HepG2 (cell line): Measurements from ENCODE around the gene ELSPBP1. TPM values are rescaled to one million over a fixed set of nuclear protein-coding genes. Genes with fewer than 3 reads are reported as not detected.
"Not testable (repeated sequence)": the region's sequence is repeated elsewhere in the genome, so short reads cannot be mapped to it uniquely, and the experiment has no call there.

Experiments
- ATAC-seq: fragments of 200-7000 bp; cut with Tn5 transposase; 3 replicates; pipeline ENCODE4 v1.9.1; 2020; ENCODE audit warnings: mild to moderate bottlenecking, moderate library complexity
- BruUV-seq: library from RNA; stranded (reverse); fragments of 400-500 nt; replicated peaks from 2 replicates; lab custom pipeline; 2021; lab: Mats Ljungman, UMichigan
- CTCF ChIA-PET: fragments of 300-600 bp; formaldehyde crosslinking; extraction: SDS; loops from one replicate; lab custom pipeline; 2021; ENCODE audit warnings: low total read pairs, inconsistent platforms, low intra/inter-chr PET ratio; lab: Yijun Ruan, JAX
- POLR2A ChIA-PET: fragments of 350-600 bp; sonication (Branson Sonifier 250); formaldehyde crosslinking; loops from one replicate; lab custom pipeline; 2020; ENCODE audit warnings: antibody characterized with exemption, inconsistent platforms; lab: Yijun Ruan, JAX
- DNase-seq: peaks from one replicate; pipeline ENCODE4 v3.0.0-alpha.2; 2015; ENCODE audit warnings: low spot score
- FAIRE-seq: peaks from 3 replicates; lab custom pipeline; 2011; peaks lifted over from hg19 to GRCh38; lab: Jason Lieb, UNC
- H2AFZ ChIP-seq: one replicate; pipeline ENCODE4 v1.6.1; 2011; ENCODE audit warnings: low read length, inconsistent platforms
- H3K27ac ChIP-seq: fragments of 300-600 bp; 3 replicates; pipeline ENCODE4 v1.8.0; 2011; ENCODE audit warnings: mixed run types, mild to moderate bottlenecking, mixed read lengths, low read length, inconsistent platforms; ENCODE audit not compliant: insufficient read depth; ENCODE audit errors: extremely low read length
- H3K27me3 ChIP-seq, 2 experiments: fragments of 200-600 bp in 1 of 2; 2 replicates in 1 of 2; 3 replicates in 1 of 2; pipeline versions ENCODE4 v1.6.0 to v1.8.0; 2011; ENCODE audit warnings: low read length in 2 of 2, mild to moderate bottlenecking in 2 of 2, moderate library complexity in 2 of 2, inconsistent platforms in 1 of 2; ENCODE audit not compliant: insufficient read depth in 2 of 2, control insufficient read depth in 1 of 2
- H3K36me3 ChIP-seq, 2 experiments: fragments of 200-600 bp in 1 of 2; replicated peaks in 1 of 2; 2 replicates in 1 of 2; 3 replicates in 1 of 2; pipeline versions ENCODE4 v1.5.1 to v1.8.0; 2011; ENCODE audit warnings: low read length in 2 of 2, inconsistent platforms in 1 of 2; ENCODE audit not compliant: insufficient read depth in 2 of 2, control insufficient read depth in 1 of 2
- H3K4me1 ChIP-seq: 2 replicates; pipeline ENCODE4 v1.5.1; 2012; ENCODE audit warnings: low read length, inconsistent platforms; ENCODE audit not compliant: insufficient read depth
- H3K4me2 ChIP-seq: 2 replicates; pipeline ENCODE4 v1.6.0; 2011; ENCODE audit warnings: low read depth, low read length, inconsistent platforms
- H3K4me3 ChIP-seq, 3 experiments: fragments of 200-600 bp in 1 of 3; sonication (generic), shearing (Covaris generic) in 1 of 3; replicated peaks in 1 of 3; 2 replicates each; pipeline ENCODE4 v1.5.1; 2011 to 2016; ENCODE audit warnings: low read length in 3 of 3, inconsistent platforms in 2 of 3, low read depth in 2 of 3, mild to moderate bottlenecking in 2 of 3, control low read depth in 1 of 3, mixed read lengths in 1 of 3; ENCODE audit not compliant: insufficient read depth in 1 of 3
- H3K79me2 ChIP-seq: one replicate; pipeline ENCODE4 v1.6.1; 2011; ENCODE audit warnings: low read length, inconsistent platforms; ENCODE audit not compliant: insufficient read depth
- H3K9ac ChIP-seq: 2 replicates; pipeline ENCODE4 v1.6.0; 2011; ENCODE audit warnings: mild to moderate bottlenecking, low read depth, low read length, inconsistent platforms; ENCODE audit not compliant: insufficient read depth
- H3K9me3 ChIP-seq: 2 replicates; pipeline ENCODE4 v1.5.1; 2012; ENCODE audit warnings: mild to moderate bottlenecking, low read length
- H4K20me1 ChIP-seq: 2 replicates; pipeline ENCODE4 v1.6.0; 2011; ENCODE audit warnings: inconsistent platforms, mild to moderate bottlenecking, low read length, moderate library complexity; ENCODE audit not compliant: insufficient read depth
- WGBS: methylation state at CpG from one replicate; pipeline ENCODE4 v1.1.6; 2017; ENCODE audit warnings: low lambda C conversion rate; 5-methylcytosine and 5-hydroxymethylcytosine counted together
- in situ Hi-C: cut with HindIII; loops from 2 replicates; pipeline ENCODE4 v1.10.0; 2017; ENCODE audit warnings: low pct_unique_long_range_greater_than_20kb; ENCODE audit not compliant: extremely low pct_ligation_motif_present
- intact Hi-C: fragments of 100-400 bp; cut with micrococcal nuclease; formaldehyde crosslinking; loops from one replicate; pipeline ENCODE4 v1.10.0; 2022; ENCODE audit not compliant: unreplicated experiment
- polyA plus RNA-seq, 8 experiments: library from polyadenylated mRNA; depleted of rRNA in 3 of 8; stranded (reverse) in 7 of 8; unstranded in 1 of 8; fragments of >200 nt; fragmentation: Illumina TruSeq in 4 of 8; extraction: Trizol in 4 of 8; gene quantifications; 2 replicates each; pipeline versions ENCODE4 v1.2.1 to v1.2.3, GENCODE V29; 2011 to 2016; ENCODE audit warnings: low read depth in 4 of 8, missing spikeins in 1 of 8, mixed read lengths in 1 of 8; ENCODE audit not compliant: insufficient read depth in 1 of 8
- total RNA-seq, 5 experiments: library from RNA; depleted of rRNA; stranded (reverse); fragments of >200 nt; fragmentation: Illumina TruSeq; extraction: Trizol; gene quantifications; 2 replicates each; pipeline ENCODE4 v1.2.3, GENCODE V29; 2016; ENCODE audit warnings: low read depth in 1 of 5

ELSPBP1 gene
- total and polyA plus RNA-seq, 2 of the 13 experiments (the other 11 are each of a cell fraction or from before 2014, with no cell fraction given) = not detected

GRCh38 chr19:48070177-48070769 is 75.8 kb downstream of the ELSPBP1 start:
- CTCF ChIA-PET = not testable (repeated sequence)

More at GRCh38 chr19:48070177-48070769, 75.8 kb downstream of the ELSPBP1 start:
- H3K27ac ChIP-seq, H4K20me1 ChIP-seq, H3K27me3 ChIP-seq, H3K36me3 ChIP-seq, ATAC-seq, H3K4me2 ChIP-seq, H3K9me3 ChIP-seq, FAIRE-seq, H3K79me2 ChIP-seq, BruUV-seq, H3K9ac ChIP-seq, in situ Hi-C loops, intact Hi-C loops, H2AFZ ChIP-seq, H3K4me1 ChIP-seq, H3K4me3 ChIP-seq, DNase-seq, POLR2A ChIA-PET: not testable (repeated sequence)
- WGBS = 66% methylated on average over 3 of the region's 3 CpGs

Other genes starting within 250 kb of the ELSPBP1 start
- 44.2 and 53.9 TPM in 2 replicates for gene NOP53, start 249.1 kb upstream of the ELSPBP1 start, total RNA-seq (2016; rRNA removed; fragmentation: Illumina TruSeq; extraction: Trizol)
- gene NOP53, start 249.1 kb upstream of the ELSPBP1 start, polyA plus RNA-seq (2011; rRNA removed) = 137 and 141 TPM in 2 replicates
- 57.0 and 64.7 TPM in 2 replicates for gene SELENOW, start 215.9 kb upstream of the ELSPBP1 start, total RNA-seq (2016; rRNA removed; fragmentation: Illumina TruSeq; extraction: Trizol)
- gene SELENOW, start 215.9 kb upstream of the ELSPBP1 start, polyA plus RNA-seq (2011; rRNA removed) = 50.3 and 55.8 TPM in 2 replicates
- gene TPRX1, start 190.1 kb upstream of the ELSPBP1 start, total RNA-seq (2016; rRNA removed; fragmentation: Illumina TruSeq; extraction: Trizol) = not detected in 2 replicates
- not detected in 2 replicates for gene TPRX1, start 190.1 kb upstream of the ELSPBP1 start, polyA plus RNA-seq (2011; rRNA removed)
- gene CRX, start 172.7 kb upstream of the ELSPBP1 start, total RNA-seq (2016; rRNA removed; fragmentation: Illumina TruSeq; extraction: Trizol) = not detected in 2 replicates
- gene CRX, start 172.7 kb upstream of the ELSPBP1 start, polyA plus RNA-seq (2011; rRNA removed) = not detected in 2 replicates
- not detected in 2 replicates for gene TPRX2, start 135.4 kb upstream of the ELSPBP1 start, total RNA-seq (2016; rRNA removed; fragmentation: Illumina TruSeq; extraction: Trizol)
- gene TPRX2, start 135.4 kb upstream of the ELSPBP1 start, polyA plus RNA-seq (2011; rRNA removed) = not detected in 2 replicates
- 193 and 253 TPM in 2 replicates for gene SULT2A1, start 108.3 kb upstream of the ELSPBP1 start, total RNA-seq (2016; rRNA removed; fragmentation: Illumina TruSeq; extraction: Trizol)
- 137 TPM in 2 replicates for gene SULT2A1, start 108.3 kb upstream of the ELSPBP1 start, polyA plus RNA-seq (2011; rRNA removed)
- gene BSPH1, start 2.5 kb upstream of the ELSPBP1 start, total RNA-seq (2016; rRNA removed; fragmentation: Illumina TruSeq; extraction: Trizol) = not detected in 2 replicates
- gene BSPH1, start 2.5 kb upstream of the ELSPBP1 start, polyA plus RNA-seq (2011; rRNA removed) = not detected in 2 replicates
- gene CABP5, start 49.4 kb downstream of the ELSPBP1 start, total RNA-seq (2016; rRNA removed; fragmentation: Illumina TruSeq; extraction: Trizol) = not detected in 2 replicates
- not detected in 2 replicates for gene CABP5, start 49.4 kb downstream of the ELSPBP1 start, polyA plus RNA-seq (2011; rRNA removed)
- gene PLA2G4C, start 116.2 kb downstream of the ELSPBP1 start, total RNA-seq (2016; rRNA removed; fragmentation: Illumina TruSeq; extraction: Trizol) = 0.87 and 1.7 TPM in 2 replicates
- 1.6 and 2.8 TPM in 2 replicates for gene PLA2G4C, start 116.2 kb downstream of the ELSPBP1 start, polyA plus RNA-seq (2011; rRNA removed)
- 52.1 and 64.4 TPM in 2 replicates for gene LIG1, start 175.7 kb downstream of the ELSPBP1 start, total RNA-seq (2016; rRNA removed; fragmentation: Illumina TruSeq; extraction: Trizol)
- gene LIG1, start 175.7 kb downstream of the ELSPBP1 start, polyA plus RNA-seq (2011; rRNA removed) = 18.3 and 20.1 TPM in 2 replicates
- gene ZSWIM9, start 176.0 kb downstream of the ELSPBP1 start, total RNA-seq (2016; rRNA removed; fragmentation: Illumina TruSeq; extraction: Trizol) = 0.39 and 1.1 TPM in 2 replicates
- 0.18 and 0.44 TPM in 2 replicates for gene ZSWIM9, start 176.0 kb downstream of the ELSPBP1 start, polyA plus RNA-seq (2011; rRNA removed)